HG03442 (cell line): Measurements from ENCODE around the gene UGT1A6.

ENCODE experiments used
- ATAC-seq: cut with Tn5 transposase; IDR thresholded peaks from one replicate; pipeline ENCODE4 v1.9.1; 2021; ENCODE audit warnings: mild to moderate bottlenecking, moderate library complexity; ENCODE audit not compliant: unreplicated experiment

The UGT1A6 gene

GRCh38 chr2:233761040-233761769 is 68.5 kb downstream of the UGT1A6 start:
- no peak for ATAC-seq

- ATAC-seq: no peak
Observed at GRCh38 chr2:233764264-233764663, 71.6 kb downstream of the UGT1A6 start.

- ATAC-seq: no peak
Observed at GRCh38 chr2:233764761-233765160, 72.1 kb downstream of the UGT1A6 start.

- ATAC-seq: no peak
Observed at GRCh38 chr2:233766416-233766815, 73.7 kb downstream of the UGT1A6 start.

GRCh38 chr2:233768076-233768475 is 75.4 kb downstream of the UGT1A6 start:
- no peak for ATAC-seq

- ATAC-seq: no peak
Observed at GRCh38 chr2:233769260-233769659, 76.6 kb downstream of the UGT1A6 start.

- ATAC-seq: no peak
Observed at GRCh38 chr2:233772153-233772552, 79.5 kb downstream of the UGT1A6 start.

- no peak for ATAC-seq
Observed at GRCh38 chr2:233772583-233772982, 79.9 kb downstream of the UGT1A6 start.

- no peak for ATAC-seq
Observed at GRCh38 chr2:233773854-233774253, 81.2 kb downstream of the UGT1A6 start.

GRCh38 chr2:233775414-233775813 is 82.7 kb downstream of the UGT1A6 start:
- ATAC-seq: no peak

- no peak for ATAC-seq
Observed at GRCh38 chr2:233778030-233778429, 85.3 kb downstream of the UGT1A6 start, which contains the start of gene MROH2A. Gene MROH2A (plus strand): TSS chr2:233778330. CDS start chr2:233779359, 1,029 bp downstream.

- ATAC-seq: no peak
Observed at GRCh38 chr2:233779722-233780121, 87.0 kb downstream of the UGT1A6 start.

GRCh38 chr2:233780771-233781170 is 88.1 kb downstream of the UGT1A6 start:
- ATAC-seq: no peak

GRCh38 chr2:233789554-233789953 is 96.9 kb downstream of the UGT1A6 start:
- ATAC-seq: no peak

- no peak for ATAC-seq
Observed at GRCh38 chr2:233791151-233791882, 98.6 kb downstream of the UGT1A6 start.

GRCh38 chr2:233791883-233792329 is 99.2 kb downstream of the UGT1A6 start:
- no peak for ATAC-seq

- ATAC-seq: no peak
Observed at GRCh38 chr2:233792720-233793119, 100.0 kb downstream of the UGT1A6 start.

- ATAC-seq: no peak
Observed at GRCh38 chr2:233793465-233794127, 100.9 kb downstream of the UGT1A6 start.

- ATAC-seq: no peak
Observed at GRCh38 chr2:233794128-233794658, 101.5 kb downstream of the UGT1A6 start.

- no peak for ATAC-seq
Observed at GRCh38 chr2:233795735-233796171, 103.1 kb downstream of the UGT1A6 start.

GRCh38 chr2:233796254-233796653 is 103.6 kb downstream of the UGT1A6 start:
- no peak for ATAC-seq
